NCI-H1694 (cell line): ENCODE data around the gene CCL16.
"Not testable (repeated sequence)": the region's sequence is repeated elsewhere in the genome, so short reads cannot be mapped to it uniquely, and the experiment has no call there.

Experiments used
- DNase-seq: peaks from one replicate; lab custom pipeline; 2025; lab: John Stamatoyannopoulos, UW

The CCL16 gene

GRCh38 chr17:35938492-35938891 is 42.8 kb downstream of the CCL16 start:
- DNase-seq, result not testable (repeated sequence)

DNA sequence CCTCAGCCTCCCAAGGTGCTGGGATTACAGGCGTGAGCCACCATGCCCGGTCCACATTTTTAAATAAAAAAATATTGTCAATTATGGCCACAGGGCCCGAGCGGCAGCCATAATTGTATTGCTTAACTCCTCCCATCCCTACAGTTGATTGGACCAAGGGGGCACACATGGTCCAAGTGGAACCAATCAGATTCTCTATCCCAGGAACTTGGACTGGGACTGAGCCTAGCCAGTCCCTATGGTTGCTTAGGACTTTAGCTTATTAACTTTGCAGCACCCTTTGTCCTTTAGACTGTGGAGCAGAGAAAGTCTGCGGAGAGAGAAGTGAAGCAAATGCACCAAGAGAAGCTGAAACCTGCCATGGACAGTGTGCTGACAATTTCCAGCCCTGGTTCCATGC is 45.2 kb downstream of the CCL16 start:
- no peak for DNase-seq

- DNase-seq, result no peak
Measured at GRCh38 chr17:35934760-35935159, 46.5 kb downstream of the CCL16 start.

GRCh38 chr17:35932586-35932985 is 48.7 kb downstream of the CCL16 start:
- DNase-seq, result no peak

DNA sequence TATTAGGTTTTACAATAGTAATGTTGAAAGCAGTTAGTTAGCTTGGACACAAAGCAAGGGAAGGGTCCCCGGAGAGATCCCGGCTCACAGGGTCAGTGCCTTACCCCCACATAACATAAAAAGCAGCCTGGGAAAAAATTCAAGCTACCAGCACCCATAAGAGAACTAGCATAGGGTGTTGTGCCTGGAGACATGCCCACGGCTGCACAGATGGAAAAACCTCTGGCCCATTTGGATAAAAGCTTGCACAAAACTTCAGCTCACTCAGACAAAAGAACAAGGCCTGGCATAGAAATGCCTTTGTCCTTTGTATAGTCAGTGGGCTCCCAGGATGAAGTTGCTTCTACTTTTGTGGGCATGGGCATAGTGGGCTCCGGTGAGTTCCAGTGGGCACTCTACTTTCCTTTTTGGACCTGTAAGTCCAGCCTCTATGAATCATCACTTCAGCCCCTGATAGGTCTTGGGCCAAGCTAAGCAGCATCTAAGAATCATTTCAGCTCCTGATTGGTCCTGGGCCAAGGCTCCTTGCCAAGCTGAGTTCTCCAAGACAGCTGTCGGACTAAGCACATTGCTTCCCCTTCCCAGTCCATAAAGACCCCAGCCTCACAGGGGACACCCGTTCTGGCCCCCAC is 49.4 kb downstream of the CCL16 start:
- no peak for DNase-seq

GRCh38 chr17:35930211-35931065 is 50.9 kb downstream of the CCL16 start, which contains the start of gene RDM1:
TSS of gene RDM1 (minus strand) at chr17:35930773. CDS start at chr17:35930727, 46 bp downstream.
- DNase-seq, result peak; percentile 66

- no peak for DNase-seq
Measured at GRCh38 chr17:35927714-35928113, 53.6 kb downstream of the CCL16 start.
